ENCODE data around the gene TBC1D20.
A peak's percentile ranks its signal among the peaks of the same experiment; 100 is the strongest.
"Not testable (repeated sequence)": the region's sequence is repeated elsewhere in the genome, so short reads cannot be mapped to it uniquely, and the experiment has no call there.

The TBC1D20 gene

GRCh38 chr20:407953-408842 lies 54.1 kb downstream of the TBC1D20 start, which contains the start of gene RBCK1:
RBCK1 (plus strand) TSS chr20:408299; CDS start chr20:408758, 459 bp downstream.
- peak; percentile 77 for DNase-seq (ENCODE audit: low read depth, low spot score)

GRCh38 chr20:407133-407952 lies 55.0 kb downstream of the TBC1D20 start:
- peak overlapping the region; percentile 51 for H3K4me3 ChIP-seq (ENCODE audit: low read length)
- DNase-seq (ENCODE audit: low read depth, low spot score), result peak; percentile 47

More at GRCh38 chr20:407953-408842, 54.1 kb downstream of the TBC1D20 start, which contains the start of gene RBCK1:
- peak within 1 kb of the TSS; percentile 98 for H3K4me3 ChIP-seq (ENCODE audit: low read length)

GRCh38 chr20:406200-407132 lies 55.9 kb downstream of the TBC1D20 start:
- no peak for DNase-seq (ENCODE audit: low read depth, low spot score)
- H3K4me3 ChIP-seq (ENCODE audit: low read length), result no peak overlapping the region

GRCh38 chr20:404088-404487 lies 58.2 kb downstream of the TBC1D20 start:
- DNase-seq (ENCODE audit: low read depth, low spot score), result no peak
- H3K4me3 ChIP-seq (ENCODE audit: low read length), result no peak overlapping the region

- no peak for DNase-seq (ENCODE audit: low read depth, low spot score)
- H3K4me3 ChIP-seq (ENCODE audit: low read length), result no peak overlapping the region
These were observed 58.8 kb downstream of the TBC1D20 start for GRCh38 chr20:403582-403957.

GRCh38 chr20:402898-403581 lies 59.3 kb downstream of the TBC1D20 start:
- H3K4me3 ChIP-seq (ENCODE audit: low read length), result no peak overlapping the region
- DNase-seq (ENCODE audit: low read depth, low spot score), result no peak

- peak; percentile 66 for DNase-seq (ENCODE audit: low read depth, low spot score)
- H3K4me3 ChIP-seq (ENCODE audit: low read length), result no peak overlapping the region
These were observed 59.8 kb downstream of the TBC1D20 start for GRCh38 chr20:402496-402885.

- H3K4me3 ChIP-seq (ENCODE audit: low read length), result peak overlapping the region; percentile 21
- peak; percentile 67 for DNase-seq (ENCODE audit: low read depth, low spot score)
These were observed 60.4 kb downstream of the TBC1D20 start for GRCh38 chr20:401682-402495.

GRCh38 chr20:400454-401275 lies 61.7 kb downstream of the TBC1D20 start:
- no peak overlapping the region for H3K4me3 ChIP-seq (ENCODE audit: low read length)
- DNase-seq (ENCODE audit: low read depth, low spot score), result peak; percentile 25

GRCh38 chr20:400128-400453 lies 62.2 kb downstream of the TBC1D20 start:
- no peak overlapping the region for H3K4me3 ChIP-seq (ENCODE audit: low read length)
- DNase-seq (ENCODE audit: low read depth, low spot score), result no peak

GRCh38 chr20:399182-399707 lies 63.1 kb downstream of the TBC1D20 start:
- DNase-seq (ENCODE audit: low read depth, low spot score), result no peak
- no peak overlapping the region for H3K4me3 ChIP-seq (ENCODE audit: low read length)

GRCh38 chr20:397432-398237 lies 64.7 kb downstream of the TBC1D20 start:
- no peak for DNase-seq (ENCODE audit: low read depth, low spot score)

GRCh38 chr20:396619-397431 lies 65.5 kb downstream of the TBC1D20 start:
- H3K4me3 ChIP-seq (ENCODE audit: low read length), result no peak overlapping the region

More at GRCh38 chr20:397432-398237, 64.7 kb downstream of the TBC1D20 start:
- H3K4me3 ChIP-seq (ENCODE audit: low read length), result no peak overlapping the region

GRCh38 chr20:396252-396618 lies 66.1 kb downstream of the TBC1D20 start:
- H3K4me3 ChIP-seq (ENCODE audit: low read length), result no peak overlapping the region
- no peak for DNase-seq (ENCODE audit: low read depth, low spot score)

More at GRCh38 chr20:396619-397431, 65.5 kb downstream of the TBC1D20 start:
- no peak for DNase-seq (ENCODE audit: low read depth, low spot score)

- DNase-seq (ENCODE audit: low read depth, low spot score); H3K4me3 ChIP-seq (ENCODE audit: low read length): not testable (repeated sequence)
These were observed 69.0 kb downstream of the TBC1D20 start for GRCh38 chr20:393296-393695.

Measured in Jurkat, Clone E6-1 (cell line).